K562 (cell line): ENCODE measurements around the gene GHR. TPM values are rescaled to one million over a fixed set of nuclear protein-coding genes. Genes with fewer than 3 reads are reported as not detected.

Experiments used
- ATAC-seq: fragments of 200-7000 bp; cut with Tn5 transposase; 3 replicates; pipeline ENCODE4 v1.9.1; 2020; ENCODE audit warnings: moderate library complexity
- BruUV-seq: library from RNA; stranded (reverse); fragments of 400-500 nt; replicated peaks from 2 replicates; lab custom pipeline; 2021; lab: Mats Ljungman, UMichigan
- CTCF ChIA-PET: fragments of 300-600 bp; formaldehyde crosslinking; extraction: SDS; loops from one replicate; lab custom pipeline; 2021; ENCODE audit warnings: low intra/inter-chr PET ratio; lab: Yijun Ruan, JAX
- POLR2A ChIA-PET: fragments of 300-600, 350-650 bp; sonication (Branson Sonifier 250); formaldehyde crosslinking; extraction: SDS; loops from one replicate; lab custom pipeline; 2021; ENCODE audit warnings: antibody characterized with exemption, inconsistent platforms; lab: Yijun Ruan, JAX
- DNase-seq, 4 experiments: peaks; one replicate each; pipeline versions ENCODE4 v3.0.0 to v3.0.0-alpha.2; 2011 to 2018; ENCODE audit warnings: low spot score in 3 of 4, mixed read lengths in 3 of 4; ENCODE audit errors: extremely low read depth in 1 of 4
- FAIRE-seq: peaks from 2 replicates; lab custom pipeline; 2011; peaks lifted over from hg19 to GRCh38; lab: Jason Lieb, UNC
- H2AFZ ChIP-seq: 2 replicates; pipeline ENCODE4 v1.6.0; 2011; ENCODE audit warnings: low read depth, low read length, control low read depth, inconsistent platforms
- H3K27ac ChIP-seq: fragments of 200-600 bp; 3 replicates; pipeline ENCODE4 v1.8.0; 2011; ENCODE audit warnings: low read depth, mild to moderate bottlenecking, control low read depth, inconsistent platforms, low read length, moderate library complexity, mixed read lengths; ENCODE audit errors: extremely low read depth
- H3K27me3 ChIP-seq, 2 experiments: fragments of 300-600 bp in 1 of 2; 2 replicates in 1 of 2; 3 replicates in 1 of 2; pipeline versions ENCODE4 v1.6.0 to v1.8.0; 2011; ENCODE audit warnings: inconsistent platforms in 2 of 2, low read length in 2 of 2, mild to moderate bottlenecking in 1 of 2, mixed read lengths in 1 of 2, moderate library complexity in 1 of 2; ENCODE audit not compliant: control insufficient read depth in 2 of 2, insufficient read depth in 2 of 2
- H3K36me3 ChIP-seq: fragments of 300-600 bp; 3 replicates; pipeline ENCODE4 v1.8.0; 2011; ENCODE audit warnings: mild to moderate bottlenecking, low read length, inconsistent platforms; ENCODE audit not compliant: control insufficient read depth, insufficient read depth
- H3K4me1 ChIP-seq, 2 experiments: fragments of 200-600 bp in 1 of 2; replicated peaks in 1 of 2; 2 replicates in 1 of 2; 3 replicates in 1 of 2; pipeline versions ENCODE4 v1.5.1 to v1.8.0; 2011; ENCODE audit warnings: inconsistent platforms in 2 of 2, low read length in 2 of 2, mild to moderate bottlenecking in 1 of 2, mixed read lengths in 1 of 2, moderate library complexity in 1 of 2; ENCODE audit not compliant: control insufficient read depth in 2 of 2, insufficient read depth in 2 of 2
- H3K4me2 ChIP-seq: 2 replicates; pipeline ENCODE4 v1.6.1; 2011; ENCODE audit warnings: low read length, control low read depth, inconsistent platforms, mixed read lengths; ENCODE audit not compliant: insufficient read depth
- H3K4me3 ChIP-seq: fragments of 200-600 bp; sonication (generic), shearing (Covaris generic); 2 replicates; pipeline ENCODE4 v1.5.1; 2016; ENCODE audit warnings: control low read depth, inconsistent platforms
- H3K79me2 ChIP-seq: fragments of 200-600 bp; 3 replicates; pipeline ENCODE4 v1.8.0; 2011; ENCODE audit warnings: low read length, inconsistent platforms; ENCODE audit not compliant: control insufficient read depth, insufficient read depth
- H3K9ac ChIP-seq, 2 experiments: 2 replicates each; pipeline versions ENCODE4 v1.6.0 to v1.6.1; 2011; ENCODE audit warnings: low read depth in 2 of 2, low read length in 2 of 2, control low read depth in 1 of 2, inconsistent platforms in 1 of 2, mild to moderate bottlenecking in 1 of 2, mixed read lengths in 1 of 2; ENCODE audit not compliant: insufficient read depth in 1 of 2
- H3K9me1 ChIP-seq: one replicate; pipeline ENCODE4 v1.6.0; 2011; ENCODE audit warnings: inconsistent platforms, mild to moderate bottlenecking, low read length, moderate library complexity; ENCODE audit not compliant: control insufficient read depth, insufficient read depth
- H3K9me3 ChIP-seq: replicated peaks from 2 replicates; pipeline ENCODE4 v1.5.1; 2011; ENCODE audit warnings: low read depth, low read length, inconsistent platforms; ENCODE audit not compliant: control insufficient read depth, insufficient read depth
- H4K20me1 ChIP-seq: replicated peaks from 2 replicates; pipeline ENCODE4 v1.6.1; 2011; ENCODE audit warnings: low read length, inconsistent platforms, mixed read lengths; ENCODE audit not compliant: control insufficient read depth, insufficient read depth
- CCAR2 ChIP-seq: fragments of 200-400 bp; formaldehyde crosslinking; IDR thresholded peaks from 2 replicates; pipeline ENCODE4 v1.6.1; 2017; ENCODE audit warnings: mild to moderate bottlenecking, low read depth, low read length
- ETV1 ChIP-seq: fragments of 450-650 bp; conservative IDR thresholded peaks from 2 replicates; pipeline ENCODE4 v1.6.1; 2016; ENCODE audit warnings: missing genetic modification characterization, control low read depth, low read depth, missing compliant biosample characterization
- KAT7 ChIP-seq: sonication (generic); formaldehyde crosslinking; IDR thresholded peaks from 2 replicates; pipeline ENCODE4 v1.8.0; 2022; ENCODE audit warnings: missing genetic modification reagents, mild to moderate bottlenecking, borderline replicate concordance
- LEF1 ChIP-seq: fragments of 450-650 bp; IDR thresholded peaks from 2 replicates; pipeline ENCODE4 v1.6.1; 2016; ENCODE audit warnings: mild to moderate bottlenecking
- MAFK ChIP-seq: IDR thresholded peaks from 2 replicates; pipeline ENCODE4 v1.6.1; 2011; ENCODE audit warnings: low read length, improper control_type of control experiment
- MTA1 ChIP-seq: fragments of 450-650 bp; IDR thresholded peaks from 2 replicates; pipeline ENCODE4 v1.6.1; 2017; ENCODE audit warnings: borderline replicate concordance
- PYGO2 ChIP-seq: fragments of 450-650 bp; IDR thresholded peaks from 2 replicates; pipeline ENCODE4 v1.6.1; 2016; ENCODE audit warnings: mild to moderate bottlenecking, missing genetic modification characterization, moderate library complexity, missing compliant biosample characterization
- RBBP5 ChIP-seq: fragments of 200-600 bp; sonication (generic); IDR thresholded peaks from 2 replicates; pipeline ENCODE4 v1.6.1; 2012; ENCODE audit warnings: borderline replicate concordance, mild to moderate bottlenecking, low read length, control low read depth, inconsistent platforms; ENCODE audit not compliant: insufficient read depth, poor library complexity, severe bottlenecking
- SAFB ChIP-seq: fragments of 200-400 bp; formaldehyde crosslinking; IDR thresholded peaks from 2 replicates; pipeline ENCODE4 v1.6.1; 2017; ENCODE audit warnings: low read depth, low read length, borderline replicate concordance
- SREBF2 ChIP-seq: sonication (generic); formaldehyde crosslinking; IDR thresholded peaks from 2 replicates; pipeline ENCODE4 v1.4.0; 2020; ENCODE audit warnings: mild to moderate bottlenecking, missing genetic modification reagents
- TCF3 ChIP-seq: sonication (generic); formaldehyde crosslinking; IDR thresholded peaks from 2 replicates; pipeline ENCODE4 v1.4.0; 2020; ENCODE audit warnings: mild to moderate bottlenecking, missing genetic modification reagents
- ZNF24 ChIP-seq: fragments of 450-650 bp; IDR thresholded peaks from 2 replicates; pipeline ENCODE4 v1.6.1; 2016
- WGBS: fragments of 100-300 bp; shearing (Covaris generic); methylation state at CpG from one replicate; pipeline ENCODE4 v1.1.6; 2016; ENCODE audit warnings: low coverage, mixed read lengths; ENCODE audit not compliant: insufficient coverage; ENCODE audit errors: missing lambda C conversion rate; 5-methylcytosine and 5-hydroxymethylcytosine counted together
- in situ Hi-C: fragments of 300-500 bp; cut with MboI; formaldehyde crosslinking; loops from 4 replicates; pipeline ENCODE4 v1.15.0; 2018; ENCODE audit warnings: inconsistent platforms, mixed read lengths
- intact Hi-C: fragments of 100-400 bp; cut with micrococcal nuclease; formaldehyde crosslinking; loops from 2 replicates; pipeline ENCODE4 v1.14.2; 2022
- polyA plus RNA-seq, 8 experiments: library from polyadenylated mRNA; depleted of rRNA in 4 of 8; stranded (reverse) in 5 of 8; unstranded in 3 of 8; fragments of >200 nt; fragmentation: Nextera tagmentation in 2 of 8; fragmentation: Illumina TruSeq in 1 of 8; extraction: Ambion mirVana in 2 of 8; extraction: Trizol in 1 of 8; gene quantifications; 2 replicates each; pipeline versions ENCODE4 v1.2.1 to v1.2.3, GENCODE V29; 2011 to 2014; ENCODE audit warnings: inconsistent platforms in 1 of 8, missing spikeins in 1 of 8
- total RNA-seq, 7 experiments: library from RNA; depleted of rRNA in 6 of 7; stranded (reverse); fragments of >200 nt in 6 of 7; fragmentation: Illumina TruSeq in 2 of 7; extraction: Trizol in 2 of 7; gene quantifications; 2 replicates each; pipeline versions ENCODE4 v1.2.1 to v1.2.3, GENCODE V29; 2011 to 2021; ENCODE audit warnings: low replicate concordance in 1 of 7
- TF ChIP-seq, protein P1 (sequence below): fragments of 450-650 bp; conservative IDR thresholded peaks from 2 replicates; pipeline ENCODE4 v1.6.1; 2016; ENCODE audit warnings: missing genetic modification characterization, low read depth, mild to moderate bottlenecking, missing compliant biosample characterization, moderate library complexity
- TF ChIP-seq, protein P2 (sequence below): fragments of 250-450 bp; sonication (Bioruptor Pico); IDR thresholded peaks from 2 replicates; pipeline ENCODE4 v1.8.0; 2021; ENCODE audit warnings: borderline replicate concordance, mild to moderate bottlenecking, moderate library complexity; ENCODE audit not compliant: poor library complexity, severe bottlenecking

GHR gene
- total and polyA plus RNA-seq, 9 of the 15 experiments (the other 6 are each of a cell fraction or from before 2014, with no cell fraction given) = 0.01 to 0.13 (median 0.07) TPM; not detected in 5

DNA sequence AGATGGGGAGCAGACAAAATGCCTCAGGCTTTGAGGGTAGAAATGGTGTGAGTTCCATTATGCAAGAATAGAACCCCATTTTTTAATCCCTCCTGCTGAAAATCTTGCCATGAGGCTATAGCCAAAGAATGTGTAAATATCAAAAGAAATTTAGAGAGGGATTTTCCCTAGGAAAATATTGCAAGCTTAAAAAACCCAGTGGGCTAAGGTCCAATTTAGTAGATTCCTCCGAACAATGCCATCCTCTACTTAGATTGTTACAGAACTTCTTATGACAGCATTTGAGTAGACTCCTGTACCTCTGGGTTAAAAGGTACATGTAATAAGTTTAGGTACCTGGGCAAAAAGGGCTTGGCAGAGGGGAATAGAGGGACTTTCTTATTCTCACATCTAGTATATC lies 138.4 kb downstream of the GHR start:
- no peaks in the 10 kb centered on the region for H3K36me3 ChIP-seq
- 0% methylated on average over 1 of the region's 1 CpG for WGBS
- H3K9me3 ChIP-seq = no peaks in the 10 kb centered on the region
- CTCF ChIA-PET = no interaction called here
- H2AFZ ChIP-seq = no peak overlapping the region
- TF ChIP-seq ZNF24 = no peak
- no peak for TF ChIP-seq LEF1
- no peak for TF ChIP-seq MTA1
- TF ChIP-seq CCAR2 = no peak
- TF ChIP-seq MAFK = no peak
- TF ChIP-seq, protein P1, sequence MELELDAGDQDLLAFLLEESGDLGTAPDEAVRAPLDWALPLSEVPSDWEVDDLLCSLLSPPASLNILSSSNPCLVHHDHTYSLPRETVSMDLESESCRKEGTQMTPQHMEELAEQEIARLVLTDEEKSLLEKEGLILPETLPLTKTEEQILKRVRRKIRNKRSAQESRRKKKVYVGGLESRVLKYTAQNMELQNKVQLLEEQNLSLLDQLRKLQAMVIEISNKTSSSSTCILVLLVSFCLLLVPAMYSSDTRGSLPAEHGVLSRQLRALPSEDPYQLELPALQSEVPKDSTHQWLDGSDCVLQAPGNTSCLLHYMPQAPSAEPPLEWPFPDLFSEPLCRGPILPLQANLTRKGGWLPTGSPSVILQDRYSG (tag) = no peak
- no peak for TF ChIP-seq SAFB
- TF ChIP-seq ETV1 (tag) = no peak
- TF ChIP-seq KAT7 (CRISPR knock-in tag) = no peak
- no peak for TF ChIP-seq RBBP5
- no peak for TF ChIP-seq TCF3 (CRISPR knock-in tag)
- TF ChIP-seq, protein P2, sequence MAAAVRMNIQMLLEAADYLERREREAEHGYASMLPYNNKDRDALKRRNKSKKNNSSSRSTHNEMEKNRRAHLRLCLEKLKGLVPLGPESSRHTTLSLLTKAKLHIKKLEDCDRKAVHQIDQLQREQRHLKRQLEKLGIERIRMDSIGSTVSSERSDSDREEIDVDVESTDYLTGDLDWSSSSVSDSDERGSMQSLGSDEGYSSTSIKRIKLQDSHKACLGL (CRISPR knock-in tag) = no peak
- TF ChIP-seq PYGO2 (tag) = no peak
- no peak for TF ChIP-seq SREBF2 (CRISPR knock-in tag)
- TF ChIP-seq, all 486 proteins: peak for 0
- Histone ChIP-seq H3K4me2 (no peak overlapping the region), H3K4me1 (no peaks in the 10 kb centered on the region), H4K20me1 (no peaks in the 10 kb centered on the region), H3K4me3 (no peak overlapping the region), H3K27me3 (peaks cover 3 to 6% of the 10 kb centered on the region in 2 experiments; a peak in 1 of 5 replicates), H3K9ac (no peak overlapping the region), H3K79me2 (no peaks in the 10 kb centered on the region), H3K9me1 (no peaks in the 10 kb centered on the region), H3K27ac (no peak overlapping the region)
- POLR2A ChIA-PET = no interaction called here
- ATAC-seq (no peak), DNase-seq (no peak), FAIRE-seq (no peak)
- no TSS peak for BruUV-seq
- intact Hi-C loops (no loop called here), in situ Hi-C loops (no loop called here)
